KMS-11 (cell line): ENCODE data around the gene SLC25A15.

Source experiments
- H2AFZ ChIP-seq: fragments of 200-600 bp; sonication (generic); 2 replicates; pipeline ENCODE4 v1.6.1; 2016; ENCODE audit warnings: antibody characterized with exemption, mixed run types, low read depth
- H3K27ac ChIP-seq: fragments of 200-600 bp; sonication (generic); 2 replicates; pipeline ENCODE4 v1.6.1; 2016; ENCODE audit warnings: mild to moderate bottlenecking, mixed run types
- H3K27me3 ChIP-seq: fragments of 200-600 bp; sonication (generic); 2 replicates; pipeline ENCODE4 v1.6.1; 2017; ENCODE audit warnings: mild to moderate bottlenecking, low read depth, mixed run types, moderate library complexity; ENCODE audit not compliant: insufficient read depth
- H3K36me3 ChIP-seq: fragments of 200-600 bp; sonication (generic); 2 replicates; pipeline ENCODE4 v1.6.1; 2017; ENCODE audit warnings: mild to moderate bottlenecking, mixed run types; ENCODE audit not compliant: insufficient read depth
- H3K4me1 ChIP-seq: fragments of 200-600 bp; sonication (generic); 2 replicates; pipeline ENCODE4 v1.6.1; 2016; ENCODE audit warnings: mild to moderate bottlenecking, low read depth, mixed run types; ENCODE audit not compliant: poor library complexity, severe bottlenecking
- H3K4me2 ChIP-seq: fragments of 200-600 bp; sonication (generic); 2 replicates; pipeline ENCODE4 v1.7.0; 2016; ENCODE audit warnings: mild to moderate bottlenecking, mixed run types
- H3K4me3 ChIP-seq: fragments of 200-600 bp; sonication (generic); IDR thresholded peaks from 2 replicates; pipeline ENCODE4 v1.6.1; 2017; ENCODE audit warnings: low read depth, low read length, mixed read lengths; ENCODE audit not compliant: insufficient read depth
- H3K79me2 ChIP-seq: fragments of 200-600 bp; sonication (generic); 2 replicates; pipeline ENCODE4 v1.6.1; 2016; ENCODE audit warnings: low read depth, mixed run types; ENCODE audit not compliant: insufficient read depth
- H3K9ac ChIP-seq: fragments of 200-600 bp; sonication (generic); 2 replicates; pipeline ENCODE4 v1.6.1; 2016; ENCODE audit warnings: mild to moderate bottlenecking, mixed run types
- H4K20me1 ChIP-seq: fragments of 200-600 bp; sonication (generic); 2 replicates; pipeline ENCODE4 v1.6.1; 2016; ENCODE audit warnings: mild to moderate bottlenecking, mixed run types; ENCODE audit not compliant: insufficient read depth
- TF ChIP-seq, protein P1 (sequence below): fragments of 200-600 bp; sonication (generic); conservative IDR thresholded peaks from 2 replicates; pipeline ENCODE4 v1.6.1; 2017; ENCODE audit warnings: low read depth, mild to moderate bottlenecking, antibody characterized with exemption, low read length, moderate library complexity, mixed read lengths

The SLC25A15 gene

DNA sequence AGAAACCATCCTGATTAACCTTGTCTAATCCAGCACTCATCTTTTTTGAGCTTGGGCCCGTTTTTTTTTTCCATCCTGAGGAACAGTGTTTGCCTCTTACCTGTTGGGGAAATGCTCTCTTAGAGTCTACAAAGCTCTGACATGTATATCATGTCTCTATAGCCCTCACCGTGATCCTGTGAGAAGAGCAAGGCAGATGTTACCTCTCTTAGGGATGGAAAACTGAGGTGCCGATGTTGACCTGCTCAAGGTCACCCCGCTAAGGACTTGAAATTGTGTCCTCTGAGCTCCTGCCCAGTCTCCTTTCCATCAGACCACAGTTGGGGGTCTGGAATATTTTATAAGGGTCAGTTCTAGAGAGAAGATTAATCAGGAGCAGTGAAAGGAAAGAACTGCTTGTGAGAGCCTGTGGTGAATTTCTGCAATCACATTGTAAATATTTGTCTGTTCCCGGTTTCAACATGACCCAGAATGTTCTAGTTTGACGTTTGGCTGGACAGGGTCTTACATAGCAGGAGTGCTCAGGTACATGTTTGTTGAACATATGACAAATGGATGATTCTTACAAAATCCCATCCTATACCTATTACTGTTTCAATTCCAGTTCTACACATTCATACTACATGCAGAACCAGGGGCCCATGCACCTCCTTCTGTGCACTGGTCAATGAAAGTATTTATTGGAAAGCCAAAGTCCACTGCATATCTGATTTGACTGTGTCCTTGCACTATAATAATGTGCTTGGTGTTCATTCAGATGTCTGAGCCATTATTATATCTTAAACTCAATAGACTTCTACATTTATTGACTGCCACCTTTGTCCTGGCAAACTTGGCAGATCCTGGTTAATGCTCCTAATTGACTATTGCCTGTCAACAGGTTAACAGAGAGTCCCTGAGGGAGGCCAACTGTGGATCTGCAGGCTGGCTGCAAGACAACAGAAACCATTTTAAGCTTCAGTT is 12.1 kb downstream of the SLC25A15 start:
- no peak overlapping the region for H3K4me3 ChIP-seq
- H3K4me1 ChIP-seq = peaks cover 34% of the 10 kb centered on the region
- H3K27me3 ChIP-seq = no peaks in the 10 kb centered on the region
- no peaks in the 10 kb centered on the region for H3K36me3 ChIP-seq
- TF ChIP-seq, protein P1, sequence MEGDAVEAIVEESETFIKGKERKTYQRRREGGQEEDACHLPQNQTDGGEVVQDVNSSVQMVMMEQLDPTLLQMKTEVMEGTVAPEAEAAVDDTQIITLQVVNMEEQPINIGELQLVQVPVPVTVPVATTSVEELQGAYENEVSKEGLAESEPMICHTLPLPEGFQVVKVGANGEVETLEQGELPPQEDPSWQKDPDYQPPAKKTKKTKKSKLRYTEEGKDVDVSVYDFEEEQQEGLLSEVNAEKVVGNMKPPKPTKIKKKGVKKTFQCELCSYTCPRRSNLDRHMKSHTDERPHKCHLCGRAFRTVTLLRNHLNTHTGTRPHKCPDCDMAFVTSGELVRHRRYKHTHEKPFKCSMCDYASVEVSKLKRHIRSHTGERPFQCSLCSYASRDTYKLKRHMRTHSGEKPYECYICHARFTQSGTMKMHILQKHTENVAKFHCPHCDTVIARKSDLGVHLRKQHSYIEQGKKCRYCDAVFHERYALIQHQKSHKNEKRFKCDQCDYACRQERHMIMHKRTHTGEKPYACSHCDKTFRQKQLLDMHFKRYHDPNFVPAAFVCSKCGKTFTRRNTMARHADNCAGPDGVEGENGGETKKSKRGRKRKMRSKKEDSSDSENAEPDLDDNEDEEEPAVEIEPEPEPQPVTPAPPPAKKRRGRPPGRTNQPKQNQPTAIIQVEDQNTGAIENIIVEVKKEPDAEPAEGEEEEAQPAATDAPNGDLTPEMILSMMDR = no peak
- no peak overlapping the region for H3K9ac ChIP-seq
- H3K4me2 ChIP-seq = no peak overlapping the region
- peaks cover 8% of the 10 kb centered on the region; the same call in 1 of the 2 replicates for H3K79me2 ChIP-seq
- no peaks in the 10 kb centered on the region for H4K20me1 ChIP-seq
- no peak overlapping the region for H2AFZ ChIP-seq
- no peak overlapping the region for H3K27ac ChIP-seq

DNA sequence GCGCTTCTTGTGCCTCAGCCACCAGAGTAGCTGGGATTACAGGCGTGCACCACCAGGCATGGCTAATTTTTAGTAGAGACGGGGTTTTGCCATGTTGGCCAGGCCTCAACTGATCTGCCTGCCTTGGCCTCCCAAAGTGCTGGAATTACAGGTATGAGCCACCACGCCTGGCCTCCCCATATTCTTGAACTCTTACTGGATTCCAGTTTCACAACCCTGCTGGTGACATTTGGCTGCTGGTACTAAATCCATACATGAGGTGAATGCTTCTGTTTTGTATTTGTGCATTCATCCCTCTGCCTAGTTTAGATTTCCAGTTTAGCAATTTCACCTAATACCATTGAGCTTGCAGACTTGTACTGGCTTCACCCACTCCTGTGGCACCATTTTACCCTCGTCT is 13.9 kb downstream of the SLC25A15 start:
- Histone ChIP-seq H3K36me3 (no peaks in the 10 kb centered on the region), H2AFZ (no peak overlapping the region), H4K20me1 (no peaks in the 10 kb centered on the region)

GRCh38 chr13:40806241-40806640 is 16.8 kb downstream of the SLC25A15 start:
- H3K27ac ChIP-seq = no peak overlapping the region
- H3K4me2 ChIP-seq = no peak overlapping the region
- no peaks in the 10 kb centered on the region for H3K79me2 ChIP-seq
- peaks cover 4% of the 10 kb centered on the region for H3K4me1 ChIP-seq
- no peaks in the 10 kb centered on the region for H4K20me1 ChIP-seq
- TF ChIP-seq, protein P1 = no peak
- no peaks in the 10 kb centered on the region for H3K27me3 ChIP-seq
- no peak overlapping the region for H3K9ac ChIP-seq
- no peak overlapping the region for H2AFZ ChIP-seq
- no peak overlapping the region for H3K4me3 ChIP-seq
- H3K36me3 ChIP-seq = no peaks in the 10 kb centered on the region

More for the DNA sequence above, 13.9 kb downstream of the SLC25A15 start:
- Histone ChIP-seq H3K27ac (no peak overlapping the region), H3K4me3 (no peak overlapping the region), H3K79me2 (no peaks in the 10 kb centered on the region), H3K4me2 (no peak overlapping the region), H3K4me1 (peaks cover 32% of the 10 kb centered on the region), H3K27me3 (no peaks in the 10 kb centered on the region), H3K9ac (no peak overlapping the region)
- TF ChIP-seq, protein P1 = no peak

DNA sequence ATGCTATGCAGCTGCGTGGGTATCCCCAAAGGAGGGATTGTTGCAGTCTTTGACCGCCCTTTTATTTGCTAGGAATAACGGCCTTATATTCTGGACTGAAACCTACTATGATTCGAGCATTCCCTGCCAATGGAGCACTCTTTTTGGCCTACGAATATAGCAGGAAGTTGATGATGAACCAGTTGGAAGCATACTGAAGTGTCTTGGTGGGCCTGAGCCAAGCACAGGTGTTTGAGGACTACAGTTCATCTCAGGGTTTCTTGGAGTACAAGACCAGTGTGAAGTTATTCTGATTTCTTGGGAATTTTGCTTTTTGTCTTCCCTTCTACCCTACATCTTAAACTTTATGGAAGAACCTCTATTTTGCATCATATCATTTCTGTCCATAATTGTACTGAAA is 20.1 kb downstream of the SLC25A15 start:
- no peak overlapping the region for H2AFZ ChIP-seq
- H3K27ac ChIP-seq = no peak overlapping the region
- no peak overlapping the region for H3K4me3 ChIP-seq
- no peaks in the 10 kb centered on the region for H3K27me3 ChIP-seq
- H3K36me3 ChIP-seq = no peaks in the 10 kb centered on the region
- no peaks in the 10 kb centered on the region for H4K20me1 ChIP-seq
- TF ChIP-seq, protein P1 = no peak
- H3K4me1 ChIP-seq = peaks cover 14% of the 10 kb centered on the region
- no peak overlapping the region for H3K4me2 ChIP-seq
- no peak overlapping the region for H3K9ac ChIP-seq
- no peaks in the 10 kb centered on the region for H3K79me2 ChIP-seq
